ENCODE data around the gene XCL2. TPM values are rescaled to one million over a fixed set of nuclear protein-coding genes. Genes with fewer than 3 reads are reported as not detected.

XCL2 gene
- total and polyA plus RNA-seq, 8 donors, result 0.35 to 25.4 TPM; not detected in 6

GRCh38 chr1:168518201-168518689 lies 25.6 kb downstream of the XCL2 start:
- H3K4me3 ChIP-seq, result no peak overlapping the region
- peaks cover 0 to 23% (median 12%) of the 10 kb centered on the region in 4 donors for H3K4me1 ChIP-seq
- intact Hi-C loops (cut with DNase I; ENCODE audit: low total_unique reads), result no loop called here
- H3K27ac ChIP-seq, result no peak overlapping the region
- no peaks in the 10 kb centered on the region for H3K36me3 ChIP-seq
- no peak for TF ChIP-seq EP300 (IDR thresholded peaks at IDR 0.05)
- 75 to 86% (median 82%) methylated on average over 4 of the region's 4 CpGs for whole genome bisulfite sequencing, 5 donors
- DNase-seq, result no peak
- H3K9me3 ChIP-seq, result no peaks in the 10 kb centered on the region
- no peaks in the 10 kb centered on the region for H3K27me3 ChIP-seq

- no peaks in the 10 kb centered on the region for H3K27me3 ChIP-seq
- peaks cover 0 to 25% (median 14%) of the 10 kb centered on the region in 4 donors for H3K4me1 ChIP-seq
- no peak for DNase-seq
- no peaks in the 10 kb centered on the region for H3K9me3 ChIP-seq
- 76 to 93% (median 86%) methylated on average over 2 of the region's 2 CpGs for WGBS, 5 donors
- intact Hi-C loops (cut with DNase I; ENCODE audit: low total_unique reads), result no loop called here
- H3K27ac ChIP-seq, result peak overlapping the region in 4 of 5 donors; percentile 8 to 56 (median 48)
- no peaks in the 10 kb centered on the region for H3K36me3 ChIP-seq
- no peak overlapping the region for H3K4me3 ChIP-seq
- TF ChIP-seq POLR2AphosphoS5 (IDR thresholded peaks at IDR 0.05), result no peak
- TF ChIP-seq EP300 (IDR thresholded peaks at IDR 0.05), result no peak
- TF ChIP-seq POLR2A (IDR thresholded peaks at IDR 0.05), result no peak
- TF ChIP-seq CTCF (IDR thresholded peaks at IDR 0.05), result no peak
These were observed 29.3 kb downstream of the XCL2 start for GRCh38 chr1:168514455-168514854.

GRCh38 chr1:168513656-168514404 lies 30.0 kb downstream of the XCL2 start:
- intact Hi-C loops (cut with DNase I; ENCODE audit: low total_unique reads), result no loop called here
- WGBS, 5 donors, result 36 to 55% (median 48%) methylated on average over 9 of the region's 9 CpGs
- Histone ChIP-seq H3K4me3 (no peak overlapping the region), H3K27me3 (no peaks in the 10 kb centered on the region), H3K9me3 (no peaks in the 10 kb centered on the region), H3K4me1 (peaks cover 0 to 25% (median 14%) of the 10 kb centered on the region in 4 donors), H3K36me3 (no peaks in the 10 kb centered on the region), H3K27ac (peak overlapping the region; percentile 8 to 56 (median 46))
- peak in 1 of 3 donors; percentile 24 for TF ChIP-seq POLR2AphosphoS5 (IDR thresholded peaks at IDR 0.05)
- TF ChIP-seq EP300 (IDR thresholded peaks at IDR 0.05), result no peak
- DNase-seq, result peak in 1 of 2 donors; percentile 70

GRCh38 chr1:168512864-168513595 lies 30.8 kb downstream of the XCL2 start:
- no peak for TF ChIP-seq EP300 (IDR thresholded peaks at IDR 0.05)
- no peak for TF ChIP-seq CTCF (IDR thresholded peaks at IDR 0.05)
- no peak for TF ChIP-seq POLR2AphosphoS5 (IDR thresholded peaks at IDR 0.05)
- TF ChIP-seq POLR2A (IDR thresholded peaks at IDR 0.05), result no peak
- no peaks in the 10 kb centered on the region for H3K27me3 ChIP-seq
- H3K27ac ChIP-seq, result peak overlapping the region; percentile 24 to 56 (median 46)
- peaks cover 0 to 25% (median 14%) of the 10 kb centered on the region in 4 donors for H3K4me1 ChIP-seq
- peak in 1 of 2 donors; percentile 54 for DNase-seq
- H3K36me3 ChIP-seq, result no peaks in the 10 kb centered on the region
- no peak overlapping the region for H3K4me3 ChIP-seq
- no peaks in the 10 kb centered on the region for H3K9me3 ChIP-seq
- 74 to 83% (median 79%) methylated on average over 13 of the region's 13 CpGs for WGBS, 5 donors
- intact Hi-C loops (cut with DNase I; ENCODE audit: low total_unique reads), result no loop called here

Measured in stomach (tissue), 9 donors.